Trophoblast cell (in vitro differentiated cells and primary cell): ENCODE data around the gene LIN28A.
A peak's percentile ranks its signal among the peaks of the same experiment; 100 is the strongest.

Experiments
- DNase-seq, 2 donors: peaks; one replicate each; pipeline ENCODE4 v3.0.0-alpha.2; 2016
- H2AFZ ChIP-seq: 2 replicates; pipeline ENCODE4 v1.6.1; 2013; ENCODE audit warnings: low read length, moderate library complexity, mild to moderate bottlenecking; ENCODE audit not compliant: insufficient read depth, poor library complexity
- H2AK5ac ChIP-seq: 2 replicates; pipeline ENCODE4 v1.6.1; 2013; ENCODE audit warnings: mild to moderate bottlenecking, low read length
- H2BK120ac ChIP-seq: 2 replicates; pipeline ENCODE4 v1.6.1; 2013; ENCODE audit warnings: low read length, mild to moderate bottlenecking, moderate library complexity; ENCODE audit not compliant: insufficient read depth, poor library complexity
- H2BK12ac ChIP-seq: 2 replicates; pipeline ENCODE4 v1.6.1; 2013; ENCODE audit warnings: mild to moderate bottlenecking, low read length, moderate library complexity
- H2BK5ac ChIP-seq: 2 replicates; pipeline ENCODE4 v1.6.1; 2013; ENCODE audit warnings: low read length, low read depth, moderate library complexity, mild to moderate bottlenecking; ENCODE audit not compliant: poor library complexity
- H3K14ac ChIP-seq: 2 replicates; pipeline ENCODE4 v1.6.1; 2013; ENCODE audit warnings: mild to moderate bottlenecking, low read length
- H3K18ac ChIP-seq: 2 replicates; pipeline ENCODE4 v1.6.1; 2013; ENCODE audit warnings: mild to moderate bottlenecking, low read length
- H3K23ac ChIP-seq: 2 replicates; pipeline ENCODE4 v1.6.1; 2013; ENCODE audit warnings: low read length
- H3K27ac ChIP-seq: 2 replicates; pipeline ENCODE4 v1.5.1; 2013; ENCODE audit warnings: low read depth, mild to moderate bottlenecking, inconsistent platforms, low read length, moderate library complexity
- H3K27me3 ChIP-seq: 2 replicates; pipeline ENCODE4 v1.6.1; 2013; ENCODE audit warnings: inconsistent platforms, mild to moderate bottlenecking, low read length, moderate library complexity; ENCODE audit not compliant: insufficient read depth
- H3K36me3 ChIP-seq, 2 experiments: 1 replicate in 1 of 2; 2 replicates in 1 of 2; pipeline ENCODE4 v1.6.1; 2013; ENCODE audit warnings: low read length in 2 of 2, mild to moderate bottlenecking in 2 of 2, moderate library complexity in 1 of 2; ENCODE audit not compliant: insufficient read depth in 2 of 2, control insufficient read depth in 1 of 2
- H3K4ac ChIP-seq: 2 replicates; pipeline ENCODE4 v1.6.1; 2013; ENCODE audit warnings: low read depth, mild to moderate bottlenecking, low read length, moderate library complexity
- H3K4me1 ChIP-seq, 2 experiments: 1 replicate in 1 of 2; 2 replicates in 1 of 2; pipeline ENCODE4 v1.6.1; 2013; ENCODE audit warnings: low read length in 2 of 2, mild to moderate bottlenecking in 2 of 2, moderate library complexity in 1 of 2; ENCODE audit not compliant: insufficient read depth in 2 of 2, control insufficient read depth in 1 of 2
- H3K4me2 ChIP-seq: 2 replicates; pipeline ENCODE4 v1.6.1; 2013; ENCODE audit warnings: inconsistent platforms, mild to moderate bottlenecking, low read length, moderate library complexity
- H3K4me3 ChIP-seq: 2 replicates; pipeline ENCODE4 v1.5.1; 2013; ENCODE audit warnings: mild to moderate bottlenecking, low read depth, low read length, inconsistent platforms
- H3K79me1 ChIP-seq: one replicate; pipeline ENCODE4 v1.6.1; 2013; ENCODE audit warnings: low read length
- H3K79me2 ChIP-seq: 2 replicates; pipeline ENCODE4 v1.6.1; 2013; ENCODE audit warnings: low read length, mild to moderate bottlenecking; ENCODE audit not compliant: control insufficient read depth, insufficient read depth, poor library complexity
- H3K9ac ChIP-seq: 2 replicates; pipeline ENCODE4 v1.6.1; 2013; ENCODE audit warnings: mild to moderate bottlenecking, low read length
- H3K9me3 ChIP-seq: 2 replicates; pipeline ENCODE4 v1.6.1; 2013; ENCODE audit warnings: low read depth, mild to moderate bottlenecking, control low read depth, inconsistent platforms, low read length; ENCODE audit not compliant: insufficient read depth
- H4K12ac ChIP-seq: 2 replicates; pipeline ENCODE4 v1.6.1; 2013; ENCODE audit warnings: low read depth, mild to moderate bottlenecking, low read length, moderate library complexity
- H4K8ac ChIP-seq: 2 replicates; pipeline ENCODE4 v1.6.1; 2013; ENCODE audit warnings: low read depth, mild to moderate bottlenecking, low read length, moderate library complexity
- H4K91ac ChIP-seq: one replicate; pipeline ENCODE4 v1.6.1; 2013; ENCODE audit warnings: low read depth, mild to moderate bottlenecking, low read length, moderate library complexity
- WGBS: extraction: QIAGEN DNeasy Blood & Tissue Kit; methylation state at CpG from one replicate; pipeline ENCODE4 v1.1.7; 2013; ENCODE audit warnings: missing lambda C conversion rate; ENCODE audit not compliant: insufficient read length, insufficient coverage; ENCODE audit errors: extremely low coverage; 5-methylcytosine and 5-hydroxymethylcytosine counted together

LIN28A gene

DNA sequence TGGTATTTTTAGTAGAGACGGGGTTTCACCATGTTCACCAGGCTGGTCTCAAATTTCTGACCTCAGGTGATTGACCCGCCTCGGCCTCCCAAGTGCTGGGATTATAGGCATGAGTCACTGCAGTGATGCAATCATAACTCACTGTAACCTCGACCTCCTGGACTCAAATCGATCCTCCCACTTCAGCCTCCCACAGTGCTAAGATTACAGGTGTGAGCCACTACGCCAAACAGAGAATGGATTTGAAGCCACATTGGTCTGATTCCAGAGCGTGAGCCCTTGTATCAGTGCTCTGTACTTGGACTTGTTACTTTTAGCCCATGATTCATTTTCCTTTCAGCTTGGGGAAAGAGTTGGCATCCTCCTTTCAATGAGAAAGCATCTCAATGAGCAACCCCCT lies 23.2 kb upstream of the LIN28A start:
- H3K9me3 ChIP-seq: no peaks in the 10 kb centered on the region
- H3K79me2 ChIP-seq: no peaks in the 10 kb centered on the region
- H3K4ac ChIP-seq: no peak overlapping the region
- H2BK120ac ChIP-seq: no peak overlapping the region
- no peaks in the 10 kb centered on the region for H3K27me3 ChIP-seq
- no peaks in the 10 kb centered on the region for H3K36me3 ChIP-seq
- H2BK5ac ChIP-seq: no peak overlapping the region
- H2AFZ ChIP-seq: no peak overlapping the region
- no peaks in the 10 kb centered on the region for H3K4me1 ChIP-seq
- no peak overlapping the region for H4K8ac ChIP-seq
- no peak overlapping the region for H2AK5ac ChIP-seq
- H3K79me1 ChIP-seq: no peaks in the 10 kb centered on the region
- no peak overlapping the region for H2BK12ac ChIP-seq
- no peak overlapping the region for H4K12ac ChIP-seq
- no peak overlapping the region for H3K14ac ChIP-seq
- no peak overlapping the region for H3K4me2 ChIP-seq
- no peak overlapping the region for H3K27ac ChIP-seq
- H4K91ac ChIP-seq: no peak overlapping the region
- H3K23ac ChIP-seq: no peak overlapping the region
- no CpG with 5 or more reads among the region's 7 CpGs for WGBS
- no peak overlapping the region for H3K4me3 ChIP-seq
- DNase-seq: peak; percentile 84 to 95
- H3K18ac ChIP-seq: no peak overlapping the region
- no peak overlapping the region for H3K9ac ChIP-seq

DNA sequence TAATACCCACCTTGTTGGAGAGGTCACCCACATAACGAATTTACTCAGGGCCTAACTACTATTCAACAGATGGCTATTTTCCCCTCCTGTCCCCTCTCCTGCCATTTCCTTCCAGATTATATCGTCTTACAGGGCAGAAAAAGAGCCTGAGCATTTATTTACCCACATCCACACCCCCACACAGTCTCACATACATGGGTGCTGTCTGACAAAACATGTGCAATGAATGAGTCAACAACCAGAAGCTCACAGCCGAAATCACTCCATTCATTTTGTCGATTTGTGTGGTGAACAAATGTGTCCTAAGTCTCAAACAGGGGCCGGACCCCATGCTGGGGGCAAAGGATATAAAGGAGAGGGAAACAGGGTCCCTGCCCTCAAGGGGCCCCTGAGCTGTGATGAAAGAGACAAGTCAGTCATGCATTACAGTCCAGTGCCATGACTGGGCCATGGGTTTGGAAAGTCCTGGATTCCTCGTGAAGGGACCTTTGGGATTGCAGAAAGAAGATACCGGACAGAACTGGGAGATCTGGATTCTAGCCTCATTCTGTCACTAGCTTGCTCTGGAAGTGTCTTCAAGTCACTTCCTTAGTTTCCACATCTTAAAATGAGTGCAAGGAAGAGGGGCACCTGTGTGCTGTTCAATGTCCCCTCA lies 21.7 kb upstream of the LIN28A start:
- H3K9me3 ChIP-seq: no peaks in the 10 kb centered on the region
- no peak overlapping the region for H2BK120ac ChIP-seq
- no peak overlapping the region for H3K4me2 ChIP-seq
- H4K12ac ChIP-seq: no peak overlapping the region
- WGBS: no CpG with 5 or more reads among the region's 7 CpGs
- no peak overlapping the region for H3K18ac ChIP-seq
- H3K27me3 ChIP-seq: no peaks in the 10 kb centered on the region
- H2AK5ac ChIP-seq: no peak overlapping the region
- no peak overlapping the region for H3K9ac ChIP-seq
- H3K79me2 ChIP-seq: no peaks in the 10 kb centered on the region
- no peak overlapping the region for H3K4me3 ChIP-seq
- H3K14ac ChIP-seq: no peak overlapping the region
- no peaks in the 10 kb centered on the region for H3K4me1 ChIP-seq
- no peak overlapping the region for H4K91ac ChIP-seq
- H3K23ac ChIP-seq: no peak overlapping the region
- peak; percentile 84 to 93 for DNase-seq
- H2BK5ac ChIP-seq: no peak overlapping the region
- H2BK12ac ChIP-seq: no peak overlapping the region
- no peaks in the 10 kb centered on the region for H3K79me1 ChIP-seq
- H4K8ac ChIP-seq: no peak overlapping the region
- no peak overlapping the region for H3K27ac ChIP-seq
- no peaks in the 10 kb centered on the region for H3K36me3 ChIP-seq
- no peak overlapping the region for H3K4ac ChIP-seq
- no peak overlapping the region for H2AFZ ChIP-seq

DNA sequence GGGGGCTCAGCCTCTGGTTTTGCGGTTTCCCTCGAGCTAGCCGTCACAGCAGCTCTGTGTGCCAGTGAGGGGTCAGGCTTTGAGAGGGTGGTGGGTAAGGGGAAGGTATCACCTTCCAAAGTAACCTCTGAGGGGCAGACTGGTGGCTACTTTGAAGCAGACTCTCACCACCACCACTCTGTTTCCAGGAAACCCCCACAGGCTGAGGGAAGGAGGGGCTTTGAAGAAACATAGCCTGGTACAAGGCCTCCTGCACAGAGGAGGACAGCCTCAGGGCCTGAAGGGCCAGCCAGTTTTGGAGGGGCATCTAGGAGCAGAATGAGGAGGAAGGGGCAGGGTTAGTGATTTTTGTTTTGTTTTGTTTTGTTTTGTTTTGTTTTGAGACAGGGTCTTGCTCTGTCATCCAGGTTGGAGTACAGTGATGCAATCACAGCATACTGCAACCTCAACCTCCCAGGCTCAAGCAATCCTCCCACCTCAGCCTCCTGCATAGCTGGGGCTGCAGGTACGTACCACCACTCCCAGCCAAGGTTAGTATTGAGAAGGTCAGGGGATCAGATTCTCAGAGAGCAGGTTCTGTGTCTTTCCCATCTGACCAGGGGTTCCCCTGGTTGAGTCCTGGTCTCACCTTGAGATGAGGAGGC lies 20.9 kb upstream of the LIN28A start:
- no peak overlapping the region for H2BK120ac ChIP-seq
- H2BK12ac ChIP-seq: no peak overlapping the region
- H3K79me2 ChIP-seq: no peaks in the 10 kb centered on the region
- no peak overlapping the region for H2AFZ ChIP-seq
- H3K23ac ChIP-seq: no peak overlapping the region
- no peak overlapping the region for H3K4me2 ChIP-seq
- H3K9me3 ChIP-seq: no peaks in the 10 kb centered on the region
- H4K91ac ChIP-seq: no peak overlapping the region
- H3K18ac ChIP-seq: no peak overlapping the region
- no peak overlapping the region for H4K8ac ChIP-seq
- no peaks in the 10 kb centered on the region for H3K36me3 ChIP-seq
- no peaks in the 10 kb centered on the region for H3K4me1 ChIP-seq
- no CpG with 5 or more reads among the region's 4 CpGs for WGBS
- DNase-seq: peak in 1 of 2 donors; percentile 26
- H3K27ac ChIP-seq: no peak overlapping the region
- no peaks in the 10 kb centered on the region for H3K79me1 ChIP-seq
- no peak overlapping the region for H3K14ac ChIP-seq
- H3K27me3 ChIP-seq: no peaks in the 10 kb centered on the region
- H3K4me3 ChIP-seq: no peak overlapping the region
- no peak overlapping the region for H4K12ac ChIP-seq
- H2BK5ac ChIP-seq: no peak overlapping the region
- H3K9ac ChIP-seq: no peak overlapping the region
- no peak overlapping the region for H2AK5ac ChIP-seq
- H3K4ac ChIP-seq: no peak overlapping the region

DNA sequence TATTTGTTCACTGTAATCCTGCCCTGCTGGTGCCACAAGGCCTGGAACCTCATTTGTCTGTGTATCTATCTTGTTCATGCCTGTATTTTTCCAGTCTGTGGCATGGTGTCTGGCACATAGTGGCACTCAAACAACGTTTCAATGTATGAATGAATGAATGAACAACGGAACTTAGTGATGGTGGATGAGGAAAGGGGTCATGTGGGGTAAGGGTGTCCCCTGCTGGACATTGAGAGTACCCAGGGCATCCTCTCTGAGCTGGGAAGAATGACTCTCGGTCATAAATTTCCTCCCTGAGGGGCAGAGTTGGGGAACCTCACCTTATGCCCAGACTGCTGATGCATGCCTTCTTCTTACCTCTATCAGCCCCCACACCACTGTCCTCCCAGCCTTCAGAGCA lies 19.2 kb upstream of the LIN28A start:
- Histone ChIP-seq H3K36me3 (no peaks in the 10 kb centered on the region), H3K4me1 (no peaks in the 10 kb centered on the region), H3K9ac (no peak overlapping the region), H3K4ac (no peak overlapping the region), H2BK12ac (no peak overlapping the region), H4K8ac (no peak overlapping the region), H3K27ac (no peak overlapping the region), H3K79me2 (no peaks in the 10 kb centered on the region), H2AK5ac (no peak overlapping the region), H2AFZ (no peak overlapping the region), H3K9me3 (no peaks in the 10 kb centered on the region), H2BK120ac (no peak overlapping the region), H3K18ac (no peak overlapping the region), H3K79me1 (no peaks in the 10 kb centered on the region), H3K14ac (no peak overlapping the region), H3K4me2 (no peak overlapping the region), H3K4me3 (no peak overlapping the region), H4K91ac (no peak overlapping the region), H3K27me3 (no peaks in the 10 kb centered on the region), H3K23ac (no peak overlapping the region), H4K12ac (no peak overlapping the region), H2BK5ac (no peak overlapping the region)
- DNase-seq: peak in 1 of 2 donors; percentile 57
- no CpG with 5 or more reads among the region's 3 CpGs for WGBS
